ENCODE data around the gene LCOR.

GRCh38 chr10:96830511-96831199 is 1.4 kb upstream of the LCOR start:
- TF ChIP-seq POLR2A (IDR thresholded peaks at IDR 0.05) = no peak
- TF ChIP-seq CTCF (IDR thresholded peaks at IDR 0.05) = peak; percentile 73 to 84 (median 80)

All from thyroid gland (tissue), 4 donors.